Renal pelvis (tissue), 4 donors: ENCODE measurements around the gene SMIM7. TPM values are rescaled to one million over a fixed set of nuclear protein-coding genes. Genes with fewer than 3 reads are reported as not detected.

Experiments
- DNase-seq: peaks from one replicate; pipeline ENCODE4 v3.0.0-alpha.2; 2013
- polyA plus RNA-seq, 3 donors: library from polyadenylated mRNA; unstranded; fragments of 120-200 nt; gene quantifications; one replicate each; pipeline ENCODE4 v1.2.1, GENCODE V29; 2013; ENCODE audit not compliant: insufficient read length in 3 of 3

SMIM7 gene
- polyA plus RNA-seq, 3 donors: 95.2 to 107 (median 98.6) TPM

DNA sequence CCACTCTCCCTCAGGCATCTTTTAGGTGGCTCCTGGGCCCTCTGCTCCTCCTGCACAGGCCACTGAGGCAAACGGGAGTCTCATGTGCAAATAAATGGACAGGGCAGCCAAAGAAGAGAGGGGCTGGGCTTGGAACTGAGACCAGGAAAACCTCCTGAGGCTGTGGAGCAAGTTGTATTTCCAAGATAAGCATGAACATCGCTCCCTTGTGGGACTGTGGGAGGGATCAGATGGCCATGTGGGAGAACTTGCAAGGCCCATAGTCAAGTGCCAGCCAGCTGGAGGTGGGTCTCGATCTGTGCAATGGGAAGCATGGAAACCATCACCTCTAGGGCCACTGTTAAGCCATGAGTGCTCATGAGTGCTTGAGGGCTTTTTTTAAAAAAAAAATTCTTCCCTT lies 56.9 kb downstream of the SMIM7 start:
- no peak for DNase-seq

DNA sequence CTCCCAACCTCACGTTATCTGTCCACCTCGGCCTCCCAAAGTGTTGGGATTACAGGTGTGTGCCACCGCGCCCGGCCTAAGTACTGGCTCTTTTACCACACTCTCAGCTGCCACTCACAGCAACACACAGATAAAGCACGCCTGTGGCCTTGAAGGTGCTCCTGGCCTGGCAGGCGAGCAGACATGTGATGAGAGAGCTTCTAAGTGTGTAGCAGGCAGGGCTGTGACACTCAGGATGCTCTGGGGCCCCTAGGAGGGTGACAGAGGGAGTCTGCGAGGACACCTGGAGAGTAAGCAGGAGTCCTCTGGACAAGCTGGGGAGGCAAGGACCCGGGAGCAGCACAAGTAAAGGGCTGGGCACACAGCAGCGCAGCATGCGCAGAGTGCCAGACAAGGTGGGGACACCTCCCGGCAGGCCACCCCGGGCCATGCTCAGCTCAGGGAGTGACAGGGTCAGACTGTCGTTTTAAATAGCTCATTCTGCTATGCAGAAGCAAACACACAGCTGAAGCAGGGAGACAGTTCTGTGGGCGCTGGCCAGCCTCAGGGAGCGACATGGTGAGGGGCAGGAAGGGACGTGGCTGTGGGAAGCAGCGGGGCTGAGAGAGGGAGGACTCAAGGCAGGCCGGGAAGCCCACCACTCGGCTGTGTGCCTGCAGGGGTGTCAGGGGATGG lies 58.4 kb downstream of the SMIM7 start:
- DNase-seq: no peak

DNA sequence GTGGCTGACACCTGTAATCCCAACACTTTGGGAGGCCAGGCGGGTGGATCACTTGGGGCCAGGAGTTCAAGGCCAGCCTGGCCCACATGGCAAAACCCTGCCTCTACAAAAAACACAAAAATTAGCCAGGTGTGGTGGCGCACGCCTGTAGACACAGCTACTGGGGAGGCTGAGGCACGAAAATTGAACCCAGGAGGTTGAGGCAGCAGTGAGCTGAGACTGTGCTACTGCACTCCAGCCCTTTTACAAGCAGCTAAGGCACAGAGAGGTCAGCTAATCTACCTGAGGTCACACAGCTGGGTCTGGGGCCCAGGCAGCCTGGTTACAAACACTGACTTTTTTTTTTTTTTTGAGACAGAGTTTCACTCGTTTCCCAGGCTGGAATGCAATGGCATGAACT lies 59.1 kb downstream of the SMIM7 start:
- DNase-seq: no peak

GRCh38 chr19:16599655-16600346 lies 60.1 kb downstream of the SMIM7 start:
- no peak for DNase-seq

DNA sequence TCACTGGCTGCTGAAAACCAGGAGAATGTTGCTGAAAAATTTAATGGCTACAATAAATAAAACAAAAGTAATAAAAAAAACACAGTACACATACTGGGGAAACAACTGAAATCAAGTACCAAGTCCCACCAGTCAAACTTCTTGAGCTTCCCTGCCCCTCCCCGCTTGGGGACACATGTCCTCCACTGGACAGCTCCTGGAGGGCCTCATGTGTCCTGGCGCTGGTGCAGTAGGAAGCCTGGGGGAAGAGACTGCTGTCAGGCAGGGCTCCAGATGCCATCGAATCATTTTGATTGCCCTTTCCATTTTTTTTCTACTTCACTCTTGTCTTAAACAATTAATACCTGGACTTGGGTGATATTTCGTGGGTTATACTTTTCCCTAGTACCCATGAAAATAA lies 61.1 kb downstream of the SMIM7 start:
- no peak for DNase-seq

GRCh38 chr19:16596399-16596798 lies 63.5 kb downstream of the SMIM7 start:
- no peak for DNase-seq

Other genes with a start within 250 kb of the SMIM7 start
- gene EPS15L1, start 188.2 kb downstream of the SMIM7 start, polyA plus RNA-seq: 10 to 100 TPM; 31.6 to 35.6 (median 33.7) TPM
- not detected for gene CALR3, start 164.0 kb downstream of the SMIM7 start, polyA plus RNA-seq
- 10 to 100 TPM; 15.2 to 17.8 (median 17.7) TPM for gene C19orf44, start 163.8 kb downstream of the SMIM7 start, polyA plus RNA-seq
- gene CHERP, start 117.7 kb downstream of the SMIM7 start, polyA plus RNA-seq: 10 to 100 TPM; 52.0 to 57.0 (median 52.7) TPM
- gene SLC35E1, start 87.7 kb downstream of the SMIM7 start, polyA plus RNA-seq: 10 to 100 TPM; 39.6 to 45.2 (median 42.9) TPM
- gene MED26, start 31.9 kb downstream of the SMIM7 start, polyA plus RNA-seq: 1 to 10 TPM; 6.7 to 7.6 (median 7.1) TPM
- 10 to 100 TPM in 2 of 3 donors, 1 to 10 TPM in 1; 7.7 to 10.6 (median 10.0) TPM for gene TMEM38A, start 995 bp upstream of the SMIM7 start, polyA plus RNA-seq
- gene NWD1, start 59.7 kb upstream of the SMIM7 start, polyA plus RNA-seq: under 1 TPM; 0.04 to 0.09 (median 0.07) TPM
- 10 to 100 TPM; 57.1 to 95.5 (median 92.6) TPM for gene SIN3B, start 169.3 kb upstream of the SMIM7 start, polyA plus RNA-seq
- gene F2RL3, start 228.9 kb upstream of the SMIM7 start, polyA plus RNA-seq: 1 to 10 TPM in 2 of 3 donors, under 1 TPM in 1; 0.95 to 1.4 (median 1.1) TPM